GM03348 (cell line): ENCODE measurements around the gene SRSF2.
"Not testable (repeated sequence)": the region's sequence is repeated elsewhere in the genome, so short reads cannot be mapped to it uniquely, and the experiment has no call there.

ENCODE experiments used
- DNase-seq: peaks from one replicate; pipeline ENCODE4 v3.0.0; 2012; ENCODE audit warnings: low spot score

Gene SRSF2

DNA sequence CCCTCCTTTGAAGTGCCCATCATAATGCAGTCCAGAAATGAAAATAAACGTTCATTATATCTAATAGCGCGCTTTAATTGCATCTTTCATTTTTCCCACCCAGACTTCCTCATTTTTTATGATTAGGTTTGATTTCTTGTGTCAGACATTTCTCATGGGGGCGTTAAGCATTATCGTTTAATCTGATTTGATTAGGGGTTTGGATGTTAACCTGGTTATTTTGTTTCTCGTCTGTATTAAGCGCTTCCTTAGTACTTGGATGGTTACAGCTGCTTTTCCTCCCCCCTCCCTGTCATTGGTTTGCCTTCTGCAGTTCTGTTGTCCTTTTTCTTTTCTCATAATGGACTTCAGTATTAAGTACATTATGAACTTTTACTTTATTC lies 1.3 kb upstream of the SRSF2 start:
- DNase-seq, result peak; percentile 28

- DNase-seq, result peak; percentile 96
These were observed 741 bp upstream of the SRSF2 start, which contains the start of gene MFSD11 for GRCh38 chr17:76737676-76738467. Gene MFSD11 (plus strand): TSS chr17:76738119. CDS start chr17:76738353, 234 bp downstream.

DNA sequence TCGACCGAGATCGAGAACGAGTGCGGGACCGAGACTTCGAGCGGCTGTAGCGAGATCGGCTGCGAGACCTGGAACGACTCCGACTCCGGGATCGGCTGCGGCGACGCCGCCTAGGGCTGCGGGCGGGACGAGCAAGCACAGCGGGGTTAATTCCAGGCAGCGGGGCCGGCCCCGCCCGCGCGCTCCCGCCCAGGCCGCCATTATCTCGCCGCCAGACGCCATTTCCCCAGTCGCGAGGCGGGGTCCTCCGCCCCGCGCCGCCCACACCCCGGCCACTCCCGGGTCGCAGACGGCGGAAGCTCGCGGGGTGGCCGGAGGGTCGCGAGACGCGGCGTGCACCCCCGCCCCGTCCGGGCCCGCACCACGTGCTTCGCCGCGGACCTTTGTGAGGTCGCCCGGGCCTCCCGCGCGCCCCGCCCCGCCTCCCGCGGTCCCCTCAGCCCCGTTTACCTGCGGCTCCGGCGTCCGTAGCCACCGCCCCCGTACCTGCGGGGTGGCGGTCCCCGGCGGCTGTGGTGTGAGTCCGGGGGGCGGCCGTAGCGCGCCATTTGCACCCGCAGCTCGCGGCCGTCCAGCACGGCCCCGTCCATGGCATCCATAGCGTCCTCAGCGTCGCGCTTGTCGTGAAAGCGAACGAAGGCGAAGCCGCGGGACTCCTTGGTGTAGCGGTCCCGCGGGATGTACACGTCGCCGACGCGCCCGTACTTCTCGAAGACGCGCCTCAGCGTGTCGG lies 616 bp downstream of the SRSF2 start:
- peak; percentile 78 for DNase-seq

- DNase-seq, result no peak
These were observed 1.4 kb downstream of the SRSF2 start for GRCh38 chr17:76735586-76736348.

DNA sequence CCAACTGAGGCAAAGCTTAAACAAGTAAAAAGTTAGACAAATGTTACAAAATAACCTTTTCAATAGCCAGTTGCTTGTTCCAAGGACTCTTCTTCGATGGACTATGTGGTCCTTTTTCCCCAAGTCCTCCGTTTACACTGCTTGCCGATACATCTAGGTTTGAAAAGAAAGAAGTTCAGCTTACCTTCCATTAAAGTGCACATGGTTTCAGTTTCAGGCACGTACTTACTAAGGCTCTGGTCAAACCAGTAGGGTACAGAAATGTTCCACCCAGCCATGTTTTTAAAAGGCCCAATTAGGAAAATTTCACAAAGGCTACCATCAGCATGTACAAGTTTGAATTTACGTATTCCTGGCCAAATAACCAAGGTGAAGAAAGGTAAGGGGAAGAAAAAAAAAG lies 2.1 kb downstream of the SRSF2 start:
- DNase-seq, result no peak

DNA sequence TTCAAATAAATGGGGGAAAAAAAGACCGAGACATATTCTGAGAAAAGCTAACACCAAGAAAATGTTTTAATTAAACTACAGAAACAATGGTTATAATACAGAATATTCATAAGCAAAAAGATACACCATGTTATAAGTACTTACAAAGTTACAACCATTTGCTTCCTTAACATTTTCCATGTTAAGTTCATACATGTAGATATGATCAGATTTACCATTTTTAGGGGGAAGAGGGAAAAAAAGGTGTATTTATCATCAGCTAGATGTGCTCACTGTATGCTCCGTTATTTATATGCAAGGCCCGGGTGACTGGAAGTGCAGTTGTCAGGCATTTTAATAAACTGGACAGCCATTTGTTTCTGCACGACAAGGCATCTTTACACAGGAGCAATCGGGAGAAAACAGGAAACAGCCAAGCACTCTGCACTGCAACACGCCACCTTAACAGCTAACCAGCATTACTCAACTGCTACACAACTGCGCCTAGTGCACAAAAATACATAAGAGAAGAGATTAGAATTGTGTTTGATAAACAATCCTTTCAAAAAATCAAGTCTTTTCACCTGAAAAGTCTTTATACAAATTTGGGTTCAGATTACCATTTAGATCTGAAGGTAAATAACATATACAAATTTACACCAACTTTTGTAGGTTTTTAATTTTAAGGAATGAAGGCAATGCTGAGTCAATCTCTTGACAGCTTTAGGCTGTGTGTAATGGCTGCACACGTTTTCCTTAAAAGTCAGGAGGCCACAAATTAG lies 2.9 kb downstream of the SRSF2 start:
- no peak for DNase-seq

DNA sequence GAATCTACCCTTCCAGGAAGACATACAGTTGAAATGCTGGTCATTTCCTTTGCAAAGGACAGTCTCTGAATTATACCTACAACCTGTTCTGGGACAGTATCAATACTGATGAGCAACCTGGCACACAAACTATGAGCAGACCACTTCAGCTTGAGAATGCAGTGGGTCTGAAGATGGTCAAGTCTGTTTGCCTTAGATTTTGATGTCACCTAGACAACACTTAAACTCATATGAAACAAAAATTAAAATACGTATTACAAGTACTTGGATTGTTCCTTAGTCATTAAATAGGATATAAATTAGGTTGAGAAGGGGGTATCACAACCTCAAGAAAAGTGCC lies 3.5 kb downstream of the SRSF2 start:
- no peak for DNase-seq

- DNase-seq, result peak; percentile 22
These were observed 4.2 kb downstream of the SRSF2 start for GRCh38 chr17:76732734-76733617.

GRCh38 chr17:76731800-76732733 lies 5.1 kb downstream of the SRSF2 start:
- DNase-seq, result not testable (repeated sequence)

DNA sequence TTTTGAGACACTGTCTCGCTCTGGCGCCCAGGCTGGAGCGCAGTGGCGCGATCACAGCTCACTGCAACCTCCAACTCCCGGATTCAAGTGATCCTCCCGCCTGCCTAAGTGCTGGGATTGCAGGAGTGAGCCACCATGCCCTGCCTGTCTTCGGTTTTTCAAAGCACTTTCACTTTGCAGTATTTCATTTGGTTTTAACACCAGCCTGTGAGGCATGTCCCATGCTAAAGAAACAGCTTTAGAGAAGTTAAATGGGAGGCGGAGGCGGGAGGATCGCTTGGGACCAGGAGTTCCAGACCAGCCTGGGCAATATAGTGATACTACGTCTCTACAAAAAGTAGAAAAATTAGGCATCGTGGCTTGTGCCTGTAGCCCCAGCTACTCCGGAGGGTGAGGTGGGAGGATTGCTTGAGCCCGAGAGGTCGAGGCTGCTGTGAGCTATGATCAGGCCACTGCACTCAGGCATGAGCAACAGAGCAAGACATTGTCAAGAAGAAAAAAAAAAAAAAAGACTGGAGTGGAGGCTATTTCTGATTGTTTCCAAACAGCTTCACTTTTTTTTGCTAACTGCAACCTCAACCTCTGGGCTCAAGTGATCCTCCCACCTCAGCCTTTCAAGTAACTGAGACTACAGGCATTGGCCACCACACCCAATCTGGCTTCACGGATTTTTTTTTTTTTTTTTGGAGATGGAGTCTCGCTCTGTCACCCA lies 9.2 kb downstream of the SRSF2 start:
- DNase-seq, result no peak

DNA sequence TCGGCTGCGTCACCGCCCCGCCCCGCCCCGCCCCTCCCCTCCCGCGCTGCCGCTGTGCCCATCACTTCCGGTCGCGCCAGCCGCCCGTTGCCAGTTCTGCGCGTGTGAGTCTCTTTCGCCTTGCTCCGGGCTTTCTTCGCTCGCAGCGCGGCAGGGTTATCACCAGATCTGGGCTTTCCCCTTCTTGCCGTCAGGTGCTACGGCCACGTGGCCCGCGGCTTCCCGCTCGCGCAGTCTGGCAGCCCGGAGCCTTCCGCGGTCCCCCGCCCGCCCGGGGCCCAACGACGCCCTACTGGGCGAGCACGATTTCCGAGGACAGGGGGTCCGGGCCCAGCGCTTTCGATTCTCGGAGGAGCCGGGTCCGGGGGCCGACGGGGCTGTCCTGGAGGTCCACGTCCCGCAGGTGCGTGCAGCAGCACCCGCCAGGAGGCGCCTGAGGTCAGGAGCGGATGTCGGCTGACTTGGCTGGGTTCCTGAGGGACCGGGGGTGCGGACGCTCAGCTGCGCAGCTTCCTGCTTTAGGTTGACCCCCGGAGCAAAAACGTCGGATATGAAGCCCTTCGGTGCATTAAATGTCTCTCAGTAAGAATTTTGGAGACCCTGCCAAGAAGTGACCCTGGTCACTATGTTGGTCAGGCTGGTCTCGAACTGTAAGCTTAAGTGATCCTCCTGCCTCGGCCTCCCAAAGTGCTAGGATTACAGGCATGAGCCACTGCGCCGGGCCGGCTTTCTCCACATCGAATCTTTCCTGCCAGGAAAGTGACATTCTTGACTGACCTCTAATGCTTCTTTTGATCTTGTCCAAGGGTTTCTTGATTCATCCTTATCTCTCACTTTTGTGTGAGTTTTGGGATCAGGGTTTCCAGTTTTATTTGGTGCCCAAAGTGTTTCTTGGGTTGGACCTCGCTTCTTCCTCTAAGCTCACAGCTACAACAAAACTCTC lies 10.1 kb downstream of the SRSF2 start, which contains the start of gene METTL23:
Gene METTL23, plus strand, starts transcription at position 64 of the 943 bp plus-strand sequence. CDS start 2,872 bp downstream, outside the sequence.
- DNase-seq, result peak; percentile 80

GRCh38 chr17:76726231-76726775 lies 10.8 kb downstream of the SRSF2 start, which contains the start of gene JMJD6:
Gene JMJD6 (minus strand): TSS chr17:76726606. CDS start chr17:76726475, 131 bp downstream.
- peak; percentile 95 for DNase-seq

DNA sequence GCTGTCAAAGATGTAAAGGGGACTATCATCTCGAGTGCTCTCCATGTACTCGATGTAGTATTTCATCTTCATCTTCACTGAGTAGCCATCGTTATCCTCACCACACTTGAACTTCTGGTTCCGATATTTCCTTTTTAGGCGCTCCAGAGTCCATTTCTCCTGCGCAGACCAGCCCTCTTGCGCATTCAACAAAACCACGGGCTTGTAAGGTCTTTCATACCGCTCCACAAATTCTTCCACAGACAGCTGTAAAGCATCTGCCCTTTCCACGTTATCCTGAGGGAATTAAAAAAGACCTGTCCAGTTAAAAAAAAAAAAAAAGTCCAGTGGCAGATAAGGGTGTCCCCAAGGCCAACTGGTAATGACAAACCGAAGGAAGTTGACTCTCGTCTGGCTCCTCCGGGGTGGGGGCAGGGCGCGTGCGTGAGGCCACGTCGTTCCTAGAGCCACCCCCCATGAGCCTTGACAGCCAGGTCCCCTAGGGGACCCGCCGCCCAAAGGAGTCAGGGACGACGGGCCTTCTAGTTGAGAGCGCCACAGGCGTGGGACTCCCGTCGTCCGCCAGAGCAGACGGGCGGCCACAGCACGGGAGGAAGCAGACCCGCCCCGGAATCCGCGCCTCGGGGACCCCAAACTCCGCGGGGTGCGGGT lies 11.4 kb downstream of the SRSF2 start:
- DNase-seq, result peak; percentile 59

GRCh38 chr17:76723812-76724211 lies 13.3 kb downstream of the SRSF2 start:
- no peak for DNase-seq

GRCh38 chr17:76722977-76723376 lies 14.2 kb downstream of the SRSF2 start:
- DNase-seq, result not testable (repeated sequence)

GRCh38 chr17:76722279-76722678 lies 14.9 kb downstream of the SRSF2 start:
- DNase-seq, result no peak

DNA sequence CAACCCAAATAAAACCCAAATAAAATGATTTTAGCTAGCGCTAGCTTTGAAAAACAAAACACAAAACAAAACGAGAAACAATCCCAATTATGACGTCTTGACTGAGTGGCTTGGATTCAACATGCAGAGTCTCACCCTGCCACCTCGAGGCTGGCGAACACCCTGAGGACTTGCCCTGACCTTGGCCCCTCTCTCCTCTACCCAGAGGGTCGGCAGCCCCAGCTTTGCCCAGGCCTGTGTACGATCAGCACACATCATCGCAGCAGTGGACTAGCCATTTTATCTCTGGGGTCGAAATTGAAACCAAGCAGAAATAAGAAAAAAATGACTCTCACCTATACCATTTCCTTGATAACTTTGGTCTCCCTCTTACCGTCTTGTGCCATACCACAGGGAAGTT lies 15.7 kb downstream of the SRSF2 start:
- DNase-seq, result no peak
